HG02970 (cell line): ENCODE data around the gene DOCK11.
"Not testable (repeated sequence)": the region's sequence is repeated elsewhere in the genome, so short reads cannot be mapped to it uniquely, and the experiment has no call there.

Experiments used
- ATAC-seq: cut with Tn5 transposase; IDR thresholded peaks from one replicate; pipeline ENCODE4 v1.9.1; 2021; ENCODE audit warnings: mild to moderate bottlenecking, moderate library complexity, moderate number of reproducible peaks; ENCODE audit not compliant: unreplicated experiment, low FRiP score

DOCK11 gene

DNA sequence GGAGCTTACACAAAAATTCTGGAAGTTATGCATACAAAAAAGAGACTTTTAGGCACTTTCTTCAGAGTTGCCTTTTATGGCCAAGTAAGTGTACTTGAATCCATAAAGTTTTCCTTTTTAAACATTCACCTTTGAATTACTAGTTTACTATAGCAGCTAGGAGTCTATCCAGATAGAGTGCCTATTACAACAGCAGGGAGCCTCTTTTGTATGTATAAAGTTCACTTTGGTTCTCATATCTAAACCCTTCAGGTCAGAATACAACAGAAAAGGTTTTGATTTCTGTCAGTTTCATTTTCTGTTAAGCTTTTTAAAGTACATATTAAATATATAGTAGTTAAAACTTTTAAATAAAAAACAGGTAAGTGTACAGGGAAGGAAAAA, 180.3 kb downstream of the DOCK11 start:
- ATAC-seq: no peak

- no peak for ATAC-seq
These were observed 181.7 kb downstream of the DOCK11 start for GRCh38 chrX:118677318-118677717.

- ATAC-seq: no peak
These were observed 183.7 kb downstream of the DOCK11 start for GRCh38 chrX:118679290-118679689.

- ATAC-seq: no peak
These were observed 186.8 kb downstream of the DOCK11 start for GRCh38 chrX:118682258-118683014.

DNA sequence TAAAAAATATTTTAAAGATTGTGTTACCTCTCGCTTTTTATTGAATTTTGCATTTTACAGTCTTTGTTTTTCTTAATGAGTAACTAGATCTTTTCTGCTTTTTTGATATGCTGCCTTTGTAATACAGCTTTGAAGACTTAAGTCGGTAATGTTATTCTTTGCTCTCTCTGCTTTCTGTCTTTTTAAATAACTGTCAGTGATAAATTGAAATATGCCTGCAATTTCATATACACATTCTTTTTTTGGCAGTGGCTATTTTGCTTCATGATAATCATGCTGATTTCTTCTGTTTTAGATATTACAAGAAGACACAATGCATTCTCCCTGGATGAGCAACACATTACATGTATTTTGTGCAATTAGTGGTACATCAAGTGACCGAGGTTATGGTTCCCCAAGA, 189.8 kb downstream of the DOCK11 start:
- ATAC-seq: no peak

DNA sequence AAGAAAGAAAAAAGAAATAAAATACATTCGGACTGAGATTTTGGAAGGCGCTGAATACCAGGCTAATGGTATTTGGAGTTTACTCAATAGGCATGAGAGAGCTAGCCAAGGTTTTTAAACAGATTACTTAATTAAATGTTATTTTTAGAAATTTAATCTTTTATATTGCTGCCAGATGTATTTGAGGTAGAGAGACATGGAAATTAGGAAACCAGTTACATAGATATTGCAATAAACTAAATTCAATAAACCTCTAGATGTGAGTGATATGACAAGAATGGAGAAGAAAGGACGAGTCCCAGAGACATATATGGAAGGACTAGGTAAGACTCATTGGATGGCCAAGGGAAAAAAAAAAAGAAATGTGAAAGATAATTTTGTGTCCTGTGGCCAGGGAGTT, 193.3 kb downstream of the DOCK11 start:
- no peak for ATAC-seq

DNA sequence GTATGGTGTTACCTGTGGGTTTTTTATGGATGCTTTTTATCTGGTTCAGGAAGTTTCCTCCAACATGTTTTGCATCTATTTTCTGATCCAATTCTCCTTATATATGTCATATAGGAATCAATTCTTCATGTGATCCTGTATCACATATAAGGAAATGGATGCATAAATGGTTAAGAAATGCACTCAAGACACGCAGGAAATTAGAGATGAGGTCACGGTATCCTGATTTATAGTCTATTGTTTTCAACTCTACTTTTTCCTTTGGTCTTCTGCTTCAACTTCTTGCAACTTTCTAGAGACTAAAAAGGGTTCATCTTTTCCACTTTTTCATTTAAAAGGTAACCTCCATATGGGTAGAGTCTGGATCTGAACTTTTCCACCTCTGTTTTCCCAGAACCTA, 198.2 kb downstream of the DOCK11 start:
- no peak for ATAC-seq

DNA sequence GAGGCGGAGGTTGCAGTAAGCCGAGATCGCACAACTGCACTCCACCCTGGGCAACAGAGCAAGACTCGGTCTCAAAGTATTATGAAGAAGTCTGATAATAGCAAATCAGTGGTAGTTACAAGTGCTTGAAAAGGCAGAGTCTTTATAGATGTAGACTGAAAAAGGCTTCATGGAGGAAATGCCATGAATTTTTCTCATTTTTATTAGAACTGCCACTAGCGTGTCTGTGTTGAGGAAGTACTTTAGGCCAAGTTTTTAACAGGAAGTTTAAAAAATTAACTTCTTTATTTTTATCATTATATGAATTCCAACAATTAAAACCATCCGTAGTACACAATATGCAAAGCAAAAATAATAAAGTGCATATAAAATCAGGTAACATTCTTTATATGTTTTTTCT, 199.0 kb downstream of the DOCK11 start:
- no peak for ATAC-seq

DNA sequence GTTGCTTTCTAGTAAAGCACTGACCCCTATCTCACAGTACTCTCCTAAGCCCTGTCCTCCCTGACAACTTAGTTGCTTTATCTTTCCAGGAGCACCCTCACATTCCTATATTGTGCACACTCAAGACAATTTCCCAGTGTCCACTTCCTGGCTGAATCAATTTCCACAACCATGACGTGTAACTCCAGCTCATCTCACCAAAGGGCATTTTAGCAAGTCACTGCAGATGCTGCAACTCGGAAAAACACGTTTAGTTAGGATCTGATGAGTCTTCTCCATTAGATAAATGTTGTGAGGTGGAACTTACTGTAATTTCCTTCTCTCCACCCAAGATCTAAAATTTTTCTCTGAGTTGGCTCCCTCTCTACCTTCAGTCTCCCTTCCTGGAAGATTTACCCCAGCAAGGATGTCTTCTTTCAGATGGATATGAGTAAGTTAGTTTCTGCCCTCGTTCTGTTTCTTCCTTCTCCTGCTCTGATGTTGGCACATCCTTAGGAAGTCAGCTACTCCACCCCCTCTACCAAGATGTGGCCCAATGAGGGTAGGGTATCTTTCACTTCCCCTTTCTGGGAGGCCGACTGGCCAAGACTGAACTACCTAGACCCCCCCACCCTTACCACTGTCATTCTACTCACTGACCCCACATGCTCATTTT, 203.0 kb downstream of the DOCK11 start:
- ATAC-seq: no peak

DNA sequence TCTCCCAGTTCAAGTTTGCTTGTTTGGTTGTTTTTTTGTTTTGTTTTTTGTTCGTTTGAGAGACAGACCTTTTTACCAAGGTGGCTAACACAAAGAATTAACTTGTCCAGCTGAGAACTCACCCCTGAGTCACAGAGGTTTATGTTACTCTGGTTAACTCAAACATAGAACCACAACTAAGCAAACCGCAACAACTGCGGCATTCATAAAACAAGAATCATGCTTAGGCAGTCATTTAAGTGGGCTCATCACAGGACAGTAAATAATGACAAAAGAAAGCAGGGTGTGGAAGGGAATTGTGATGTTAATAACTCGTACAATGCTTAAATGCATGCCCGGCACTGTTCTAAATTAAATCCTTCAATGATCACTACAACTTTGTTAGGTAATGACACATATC, 207.1 kb downstream of the DOCK11 start:
- no peak for ATAC-seq

DNA sequence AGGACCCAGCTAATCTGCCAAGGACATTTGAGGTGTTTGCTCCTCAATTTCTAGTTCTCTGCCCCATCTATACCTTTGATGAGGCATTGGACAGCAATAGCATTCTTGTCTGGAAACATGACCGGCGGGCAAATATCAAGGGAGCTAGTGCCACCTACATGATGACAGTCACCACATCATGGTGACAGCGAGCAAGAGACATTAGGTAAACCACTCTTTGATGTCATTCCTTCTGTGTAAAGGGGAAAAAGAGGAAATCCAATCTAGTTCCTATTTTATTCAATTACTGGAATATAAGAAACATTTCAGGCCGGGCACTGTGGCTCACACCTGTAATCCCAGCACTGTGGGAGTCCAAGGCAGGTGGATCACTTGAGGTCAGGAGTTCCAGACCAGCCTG, 211.1 kb downstream of the DOCK11 start:
- no peak for ATAC-seq

- ATAC-seq: no peak
These were observed 218.9 kb downstream of the DOCK11 start for GRCh38 chrX:118714521-118714920.

DNA sequence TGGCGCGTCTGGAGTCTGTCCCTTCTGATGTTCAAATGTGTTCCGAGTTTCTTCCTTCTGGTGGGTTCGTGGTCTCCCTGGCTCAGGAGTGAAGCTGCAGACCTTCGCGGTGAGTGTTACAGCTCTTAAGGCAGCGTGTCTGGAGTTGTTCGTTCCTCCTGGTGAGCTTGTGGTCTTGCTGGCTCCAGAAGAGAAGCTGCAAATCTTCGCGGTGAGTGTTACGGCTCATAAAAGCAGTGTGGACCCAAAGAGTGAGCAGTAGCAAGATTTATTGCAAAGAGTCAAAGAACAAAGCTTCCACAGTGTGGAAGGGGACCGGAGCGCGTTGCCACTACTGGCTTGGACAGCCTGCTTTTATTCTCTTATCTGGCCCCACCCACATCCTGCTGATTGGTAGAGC, 220.3 kb downstream of the DOCK11 start:
- not testable (repeated sequence) for ATAC-seq

DNA sequence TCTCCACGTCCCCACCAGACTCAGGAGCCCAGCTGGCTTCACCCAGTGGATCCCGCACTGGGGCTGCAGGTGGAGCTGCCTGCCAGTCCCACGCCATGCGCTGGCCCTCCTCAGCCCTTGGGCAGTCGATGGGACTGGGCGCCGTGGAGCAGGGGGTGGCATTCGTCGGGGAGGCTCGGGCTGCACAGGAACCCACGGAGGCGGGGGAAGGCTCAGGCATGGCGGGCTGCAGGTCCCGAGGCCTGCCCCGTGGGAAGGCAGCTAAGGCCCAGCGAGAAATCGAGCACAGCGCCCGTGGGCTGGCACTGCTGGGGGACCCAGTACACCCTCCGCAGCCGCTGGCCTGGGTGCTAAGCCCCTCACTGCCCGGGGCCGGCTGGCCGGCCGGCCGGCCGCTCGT, 221.2 kb downstream of the DOCK11 start:
- not testable (repeated sequence) for ATAC-seq

GRCh38 chrX:118717678-118718391, 222.2 kb downstream of the DOCK11 start:
- no peak for ATAC-seq

DNA sequence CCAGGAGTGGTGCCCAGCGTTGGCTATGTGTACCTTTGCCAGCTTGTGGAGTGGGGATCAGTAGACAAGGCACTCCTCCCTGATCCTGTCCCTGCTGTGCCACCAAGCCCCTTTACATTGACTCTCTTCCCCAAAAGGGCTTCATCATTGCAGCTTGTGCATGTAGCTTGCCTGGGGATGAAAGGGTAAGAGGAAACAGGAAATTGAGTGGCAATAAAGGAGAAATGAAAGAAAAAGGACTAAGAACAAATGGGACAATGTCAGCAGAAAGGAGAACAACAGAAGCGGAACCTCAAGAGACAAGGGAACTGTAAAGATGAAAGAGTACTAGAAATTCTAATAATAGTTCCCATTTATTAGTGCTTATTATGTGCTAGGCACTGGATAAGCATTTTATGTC, 223.1 kb downstream of the DOCK11 start:
- ATAC-seq: no peak

DNA sequence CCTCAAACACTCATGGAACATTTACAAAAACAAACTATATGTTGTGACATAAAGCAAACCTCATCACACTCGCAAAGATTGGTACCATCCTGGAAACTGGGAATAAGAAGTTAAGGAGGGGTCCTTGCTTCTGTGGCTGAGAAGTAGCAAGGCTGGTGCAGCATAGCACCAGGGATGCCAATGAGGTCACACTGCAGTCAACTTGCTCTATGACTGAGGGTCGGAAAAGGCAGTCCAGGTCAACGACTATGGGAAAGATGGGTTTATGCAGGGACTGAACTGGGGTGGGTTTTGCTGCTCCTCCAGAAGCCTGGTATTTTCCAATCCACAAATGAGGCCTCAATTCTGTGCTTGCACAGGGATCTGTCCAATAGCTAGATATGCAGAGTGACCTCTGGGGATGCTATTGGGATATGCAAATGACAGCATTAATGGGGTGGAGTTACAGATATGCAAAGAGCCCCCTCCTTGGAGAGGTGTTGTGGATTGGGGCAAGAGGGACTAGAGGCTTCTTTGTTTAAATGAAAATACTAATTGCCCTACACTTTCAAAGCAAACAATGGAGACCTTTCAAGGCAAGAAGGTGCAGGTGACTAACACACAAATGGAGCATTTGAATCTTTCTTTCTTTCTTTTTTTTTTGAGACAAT, 224.6 kb downstream of the DOCK11 start:
- no peak for ATAC-seq

- no peak for ATAC-seq
These were observed 227.8 kb downstream of the DOCK11 start for GRCh38 chrX:118723376-118723775.

DNA sequence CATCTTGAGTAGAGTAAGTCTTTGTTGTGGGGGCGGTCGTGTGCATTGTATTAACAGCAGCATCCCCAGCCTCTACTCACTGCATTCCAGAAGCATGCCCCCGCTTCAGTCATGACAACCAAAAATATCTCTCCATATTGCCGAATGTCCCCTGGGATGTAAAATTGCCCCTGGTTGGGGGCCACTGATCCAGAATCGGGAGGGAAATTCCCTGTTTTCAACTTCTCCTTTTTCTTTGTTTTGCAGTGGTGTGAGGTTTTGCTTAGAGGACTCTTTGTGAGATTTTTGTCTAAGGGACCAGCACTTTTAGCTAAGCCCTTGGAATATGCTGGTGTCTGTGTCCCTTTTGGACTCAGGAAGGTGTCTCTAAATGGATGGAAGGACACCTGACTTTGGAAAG, 228.8 kb downstream of the DOCK11 start:
- no peak for ATAC-seq

DNA sequence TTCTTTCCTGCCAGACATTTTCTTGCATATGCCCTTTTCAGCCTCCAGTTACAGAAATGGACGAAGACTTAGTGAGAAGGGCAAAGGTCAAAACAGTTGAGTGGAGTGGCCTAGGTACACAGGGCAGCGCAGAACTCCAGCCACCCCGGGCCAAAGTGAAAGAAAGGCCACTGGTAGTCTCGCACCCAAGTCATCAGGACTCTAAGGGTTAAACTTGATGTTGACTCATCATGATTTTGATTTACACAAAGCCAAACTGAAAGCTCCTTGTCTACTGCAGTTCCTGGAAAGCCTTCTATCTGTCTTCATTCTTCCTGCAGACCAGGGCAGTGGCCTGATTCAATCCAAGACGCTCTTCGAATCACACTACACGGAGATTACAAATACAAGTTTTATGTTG, 229.2 kb downstream of the DOCK11 start:
- no peak for ATAC-seq

GRCh38 chrX:118726396-118726795, 230.8 kb downstream of the DOCK11 start:
- no peak for ATAC-seq
